GM23338 (cell line): Measurements from ENCODE around the gene TXNRD1.

Experiments
- CREB1 ChIP-seq: fragments of 250-450 bp; sonication (Bioruptor Pico); IDR thresholded peaks from 2 replicates; pipeline ENCODE4 v1.5.0; 2020; ENCODE audit warnings: low read depth, mild to moderate bottlenecking, moderate library complexity
- EZH2 ChIP-seq: fragments of 200-600 bp; sonication (generic); IDR thresholded peaks from one replicate; pipeline ENCODE4 v1.8.0; 2017; ENCODE audit warnings: antibody characterized with exemption, mild to moderate bottlenecking, low read depth; ENCODE audit not compliant: unreplicated experiment
- EZH2phosphoT487 ChIP-seq: fragments of 200-600 bp; sonication (generic); IDR thresholded peaks from one replicate; pipeline ENCODE4 v1.8.1; 2018; ENCODE audit warnings: antibody characterized with exemption; ENCODE audit not compliant: unreplicated experiment
- JUNB ChIP-seq: IDR thresholded peaks from one replicate; pipeline ENCODE4 v1.6.1; 2016; ENCODE audit warnings: antibody characterized with exemption; ENCODE audit not compliant: unreplicated experiment
- NANOG ChIP-seq: IDR thresholded peaks from 2 replicates; pipeline ENCODE4 v1.6.1; 2016; ENCODE audit warnings: antibody characterized with exemption, borderline replicate concordance
- POLR2AphosphoS5 ChIP-seq: IDR thresholded peaks from 2 replicates; pipeline ENCODE4 v1.6.1; 2016; ENCODE audit warnings: antibody characterized with exemption, low read depth
- STAT1 ChIP-seq: IDR thresholded peaks from one replicate; pipeline ENCODE4 v1.6.1; 2016; ENCODE audit warnings: antibody characterized with exemption; ENCODE audit not compliant: unreplicated experiment
- ZNF114 ChIP-seq: fragments of 250-450 bp; sonication (Bioruptor Pico); IDR thresholded peaks from 2 replicates; pipeline ENCODE4 v1.5.0; 2020; ENCODE audit warnings: mild to moderate bottlenecking, moderate library complexity
- ZNF331 ChIP-seq: fragments of 250-450 bp; sonication (Bioruptor Pico); IDR thresholded peaks from 2 replicates; pipeline ENCODE4 v1.5.0; 2020; ENCODE audit warnings: low read depth, mild to moderate bottlenecking, moderate library complexity
- TF ChIP-seq, protein P1 (sequence below), 2 experiments: fragments of 200-600 bp in 1 of 2; sonication (generic) in 1 of 2; conservative IDR thresholded peaks; 2 replicates each; pipeline versions ENCODE4 v1.5.1 to v1.6.1; 2016 to 2017; ENCODE audit warnings: antibody characterized with exemption in 2 of 2, low read depth in 2 of 2, mild to moderate bottlenecking in 2 of 2, moderate library complexity in 1 of 2
- TF ChIP-seq, protein P2 (sequence below): IDR thresholded peaks from 2 replicates; pipeline ENCODE4 v1.6.1; 2016; ENCODE audit warnings: antibody characterized with exemption

DNA sequence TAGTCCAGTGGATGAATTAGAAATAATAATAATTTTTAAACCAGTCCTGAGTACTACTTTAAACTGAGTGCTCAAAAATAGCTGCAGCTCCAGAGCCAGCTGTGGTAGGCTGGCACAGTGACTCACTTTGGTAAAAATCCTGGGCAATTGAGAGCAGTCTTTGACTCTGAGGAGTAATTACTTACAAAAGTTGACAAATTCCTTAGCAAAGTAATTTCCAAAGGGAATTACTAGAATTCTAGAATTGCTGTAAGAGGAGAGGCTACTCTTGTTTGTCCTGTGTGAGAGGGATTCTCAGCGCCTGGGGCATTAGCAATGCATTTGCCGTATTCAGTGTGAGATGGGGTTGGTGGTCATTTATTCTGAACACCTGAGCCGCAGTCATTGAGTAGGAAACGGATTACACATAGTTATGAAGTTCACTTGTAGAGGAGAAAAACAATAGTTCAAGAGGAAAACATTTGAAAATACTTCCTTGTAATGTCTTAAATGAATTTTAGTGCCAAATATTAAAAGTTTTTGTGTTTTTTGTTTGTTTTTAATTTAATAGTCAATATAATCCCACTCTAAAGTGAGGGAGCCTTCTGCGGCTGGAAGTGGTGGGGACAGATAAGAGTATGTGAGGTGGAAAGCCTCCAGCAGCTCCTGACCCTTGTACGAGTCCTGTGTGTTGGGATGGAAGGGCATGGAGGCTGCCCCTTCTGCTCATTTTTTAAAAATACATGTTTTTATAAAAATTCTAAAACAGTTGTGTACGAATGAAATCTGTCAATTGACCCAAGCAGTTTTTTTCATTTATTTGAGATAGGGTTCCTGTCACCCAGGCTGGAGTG lies 129.9 kb downstream of the TXNRD1 start:
- TF ChIP-seq, protein P1, sequence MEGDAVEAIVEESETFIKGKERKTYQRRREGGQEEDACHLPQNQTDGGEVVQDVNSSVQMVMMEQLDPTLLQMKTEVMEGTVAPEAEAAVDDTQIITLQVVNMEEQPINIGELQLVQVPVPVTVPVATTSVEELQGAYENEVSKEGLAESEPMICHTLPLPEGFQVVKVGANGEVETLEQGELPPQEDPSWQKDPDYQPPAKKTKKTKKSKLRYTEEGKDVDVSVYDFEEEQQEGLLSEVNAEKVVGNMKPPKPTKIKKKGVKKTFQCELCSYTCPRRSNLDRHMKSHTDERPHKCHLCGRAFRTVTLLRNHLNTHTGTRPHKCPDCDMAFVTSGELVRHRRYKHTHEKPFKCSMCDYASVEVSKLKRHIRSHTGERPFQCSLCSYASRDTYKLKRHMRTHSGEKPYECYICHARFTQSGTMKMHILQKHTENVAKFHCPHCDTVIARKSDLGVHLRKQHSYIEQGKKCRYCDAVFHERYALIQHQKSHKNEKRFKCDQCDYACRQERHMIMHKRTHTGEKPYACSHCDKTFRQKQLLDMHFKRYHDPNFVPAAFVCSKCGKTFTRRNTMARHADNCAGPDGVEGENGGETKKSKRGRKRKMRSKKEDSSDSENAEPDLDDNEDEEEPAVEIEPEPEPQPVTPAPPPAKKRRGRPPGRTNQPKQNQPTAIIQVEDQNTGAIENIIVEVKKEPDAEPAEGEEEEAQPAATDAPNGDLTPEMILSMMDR (conservative IDR thresholded peaks at IDR 0.05; ENCODE audit: low read depth in 2 of 2), result no peak
- TF ChIP-seq EZH2 (no peak), EZH2phosphoT487 (no peak), ZNF331 (CRISPR knock-in tag) (no peak), CREB1 (CRISPR knock-in tag) (no peak), NANOG (no peak), POLR2AphosphoS5 (no peak), JUNB (no peak), ZNF114 (CRISPR knock-in tag) (no peak), STAT1 (no peak)
- TF ChIP-seq, protein P2, sequence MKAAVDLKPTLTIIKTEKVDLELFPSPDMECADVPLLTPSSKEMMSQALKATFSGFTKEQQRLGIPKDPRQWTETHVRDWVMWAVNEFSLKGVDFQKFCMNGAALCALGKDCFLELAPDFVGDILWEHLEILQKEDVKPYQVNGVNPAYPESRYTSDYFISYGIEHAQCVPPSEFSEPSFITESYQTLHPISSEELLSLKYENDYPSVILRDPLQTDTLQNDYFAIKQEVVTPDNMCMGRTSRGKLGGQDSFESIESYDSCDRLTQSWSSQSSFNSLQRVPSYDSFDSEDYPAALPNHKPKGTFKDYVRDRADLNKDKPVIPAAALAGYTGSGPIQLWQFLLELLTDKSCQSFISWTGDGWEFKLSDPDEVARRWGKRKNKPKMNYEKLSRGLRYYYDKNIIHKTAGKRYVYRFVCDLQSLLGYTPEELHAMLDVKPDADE, result no peak
